GM19372 (cell line): ENCODE measurements around the gene TSPAN7.
A peak's percentile ranks its signal among the peaks of the same experiment; 100 is the strongest.

ENCODE experiments used
- ATAC-seq: cut with Tn5 transposase; IDR thresholded peaks from one replicate; pipeline ENCODE4 v1.9.1; 2021; ENCODE audit warnings: mild to moderate bottlenecking, low read depth, moderate library complexity; ENCODE audit not compliant: unreplicated experiment

Gene TSPAN7, protein sequence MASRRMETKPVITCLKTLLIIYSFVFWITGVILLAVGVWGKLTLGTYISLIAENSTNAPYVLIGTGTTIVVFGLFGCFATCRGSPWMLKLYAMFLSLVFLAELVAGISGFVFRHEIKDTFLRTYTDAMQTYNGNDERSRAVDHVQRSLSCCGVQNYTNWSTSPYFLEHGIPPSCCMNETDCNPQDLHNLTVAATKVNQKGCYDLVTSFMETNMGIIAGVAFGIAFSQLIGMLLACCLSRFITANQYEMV

DNA sequence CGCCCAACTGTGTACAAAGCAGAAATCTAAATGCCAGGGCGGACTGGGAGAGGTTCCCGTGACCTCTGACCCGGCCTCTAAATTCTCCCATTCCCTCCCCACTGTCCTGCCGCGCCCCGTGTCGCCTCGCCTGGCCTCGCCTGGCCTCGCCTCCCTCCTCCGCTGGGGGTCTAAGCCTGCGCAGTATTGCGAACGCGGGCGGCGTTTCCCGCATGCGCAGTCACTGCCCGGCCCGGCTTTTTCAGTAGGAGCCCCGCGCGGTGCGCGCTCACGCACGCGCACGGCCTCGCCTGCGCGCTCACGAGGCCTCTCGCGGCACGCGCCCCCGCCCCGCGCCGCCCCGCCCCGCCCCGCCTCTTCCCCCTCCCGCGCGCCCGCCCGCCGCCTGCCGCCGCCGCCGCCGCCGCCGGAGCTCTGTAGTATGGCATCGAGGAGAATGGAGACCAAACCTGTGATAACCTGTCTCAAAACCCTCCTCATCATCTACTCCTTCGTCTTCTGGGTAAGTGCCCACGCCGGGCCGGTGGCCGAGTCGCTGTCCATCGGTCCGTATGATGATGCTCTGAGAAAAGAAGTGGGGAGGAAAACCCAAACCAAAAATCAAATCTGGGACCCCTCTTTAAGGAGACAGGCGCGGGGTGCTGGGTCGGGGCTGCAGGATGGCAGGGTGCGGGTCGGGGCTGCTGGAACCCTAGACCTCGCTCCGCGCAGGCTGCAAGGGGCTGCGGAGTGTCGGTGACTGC is at the start of gene TSPAN7:
Gene TSPAN7, plus strand, starts transcription at position 417 of the 743 bp plus-strand sequence. Its CDS starts 5 bp downstream, at position 422.
- ATAC-seq = peak; percentile 70

DNA sequence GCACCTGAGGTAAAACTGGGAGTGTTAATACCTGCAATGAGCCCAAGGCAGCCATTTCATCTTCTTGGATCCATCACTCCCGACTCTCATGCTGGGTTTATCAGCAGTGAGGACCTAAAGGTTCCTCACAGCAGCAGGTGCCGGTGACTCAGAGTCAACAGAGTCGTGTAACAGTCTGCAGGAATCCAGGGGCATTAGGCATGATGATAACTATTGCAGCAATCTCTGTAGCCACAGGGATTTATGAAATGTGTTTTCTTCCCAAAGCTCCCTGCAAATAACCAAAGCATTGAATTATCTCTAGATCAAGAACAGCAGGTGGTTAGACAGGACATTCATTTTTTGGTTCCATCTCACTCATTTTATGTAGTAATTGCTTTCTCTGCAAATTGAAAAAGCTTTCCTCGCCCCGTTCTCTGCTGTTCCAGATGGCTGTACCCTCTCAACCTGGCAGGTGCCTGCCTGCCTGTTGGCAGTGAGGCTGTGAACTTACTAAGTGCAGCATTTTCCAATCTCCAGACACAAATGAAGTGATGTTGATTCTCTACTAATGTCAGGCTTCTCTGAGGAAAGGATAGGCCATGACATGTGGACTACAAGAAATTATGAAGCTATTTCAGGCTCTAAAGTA is 48.1 kb upstream of the TSPAN7 start:
- no peak for ATAC-seq

DNA sequence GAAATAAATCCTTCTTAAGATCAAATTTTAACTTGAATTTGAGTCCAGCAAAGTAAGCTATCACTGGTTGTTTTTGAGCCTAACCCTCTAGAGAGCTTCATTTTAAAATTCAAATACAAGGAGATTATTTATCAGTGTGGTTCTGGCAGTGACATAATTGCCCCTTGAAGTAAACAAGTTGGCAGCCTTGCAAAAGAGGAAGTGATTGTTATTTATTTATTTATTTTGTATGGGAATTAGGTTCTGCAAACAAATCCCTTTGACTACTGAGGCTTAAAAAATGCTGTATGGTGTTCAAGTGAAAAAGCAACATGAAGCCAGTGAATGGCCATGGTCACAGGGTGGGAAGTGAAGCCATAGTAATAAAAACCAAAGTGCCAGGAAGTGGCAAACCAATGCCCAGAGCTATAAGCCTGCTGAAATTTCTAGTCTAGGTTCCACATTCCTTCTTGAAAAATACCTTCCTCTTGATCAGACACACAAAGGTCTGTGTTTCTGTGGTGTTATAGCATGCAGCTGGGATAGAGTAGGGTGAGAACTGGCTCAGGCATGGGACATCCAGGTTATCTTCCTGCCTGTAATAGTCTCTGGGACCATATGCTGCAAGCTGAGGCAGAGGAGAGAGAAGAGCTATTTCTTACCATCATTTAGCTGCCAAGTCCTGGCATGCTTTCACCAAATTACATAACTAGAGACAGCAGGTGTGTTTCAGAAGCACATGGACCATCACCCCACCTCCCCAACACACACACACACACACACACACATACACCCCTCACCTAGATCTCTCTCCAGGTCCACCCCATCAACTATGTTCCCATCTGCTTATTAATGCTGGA is 47.1 kb upstream of the TSPAN7 start:
- ATAC-seq = no peak

DNA sequence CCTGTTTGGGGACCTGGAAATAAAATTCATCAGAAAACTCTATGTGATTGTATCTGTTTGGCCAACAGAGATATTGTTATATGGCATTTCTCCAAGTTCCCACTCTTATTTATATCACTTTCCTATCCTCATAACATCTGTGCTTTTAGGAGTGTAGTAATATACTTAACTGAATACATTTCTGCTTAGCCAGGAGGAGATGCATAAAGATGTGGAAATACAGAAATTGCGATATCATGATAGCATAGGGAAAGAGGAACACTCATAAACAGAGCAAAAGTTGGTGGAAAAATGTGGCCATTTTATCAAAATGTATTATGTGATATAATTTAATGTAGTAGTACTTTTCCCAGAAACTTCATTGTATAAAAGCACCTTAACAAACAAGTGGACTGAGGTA is 46.1 kb upstream of the TSPAN7 start:
- ATAC-seq = no peak

DNA sequence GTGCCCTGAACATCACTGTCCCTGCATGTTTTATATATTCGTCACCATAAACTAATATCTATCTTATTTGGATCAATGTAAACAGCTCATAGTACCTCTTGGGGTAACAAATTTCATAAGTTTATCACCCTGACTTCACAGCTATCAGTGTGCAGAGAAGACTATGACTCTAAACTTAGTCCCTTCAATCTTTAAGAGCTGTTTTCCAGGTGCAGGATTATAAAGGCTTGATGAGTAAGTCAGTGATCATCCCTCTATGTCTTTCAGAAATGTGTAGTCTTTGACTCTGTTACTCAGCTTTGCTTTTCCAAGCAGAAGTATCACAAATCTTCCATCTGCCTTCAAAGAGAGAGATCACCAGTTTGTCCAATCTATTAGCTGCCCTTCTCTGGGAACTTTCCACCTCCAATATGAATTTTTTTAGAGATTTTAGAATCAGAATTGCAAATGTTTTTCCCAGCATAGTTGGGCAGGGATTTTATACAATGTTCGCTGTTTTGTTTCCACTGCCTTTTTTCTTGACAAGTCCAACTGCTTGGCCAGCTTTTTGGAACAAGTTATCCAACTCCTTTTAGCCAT is 45.1 kb upstream of the TSPAN7 start:
- no peak for ATAC-seq

DNA sequence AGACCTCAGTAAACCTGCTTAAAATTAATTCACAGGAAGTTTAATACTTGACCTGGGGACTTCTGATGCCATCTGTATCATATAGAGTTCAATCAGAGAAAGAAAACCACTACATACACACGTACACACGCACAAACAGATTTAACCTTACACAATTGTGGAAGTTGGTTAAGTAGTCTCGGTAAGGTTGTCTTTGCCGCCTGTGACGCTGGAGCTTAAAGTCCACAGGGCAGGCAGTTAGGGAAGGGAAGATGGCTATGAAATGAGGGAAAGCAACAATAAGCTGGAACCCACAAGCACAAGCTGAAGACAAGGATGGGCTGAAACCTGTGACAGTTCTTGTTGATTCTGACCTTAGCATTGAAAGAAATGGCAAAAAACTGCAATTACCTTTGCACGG is 41.7 kb upstream of the TSPAN7 start:
- no peak for ATAC-seq

DNA sequence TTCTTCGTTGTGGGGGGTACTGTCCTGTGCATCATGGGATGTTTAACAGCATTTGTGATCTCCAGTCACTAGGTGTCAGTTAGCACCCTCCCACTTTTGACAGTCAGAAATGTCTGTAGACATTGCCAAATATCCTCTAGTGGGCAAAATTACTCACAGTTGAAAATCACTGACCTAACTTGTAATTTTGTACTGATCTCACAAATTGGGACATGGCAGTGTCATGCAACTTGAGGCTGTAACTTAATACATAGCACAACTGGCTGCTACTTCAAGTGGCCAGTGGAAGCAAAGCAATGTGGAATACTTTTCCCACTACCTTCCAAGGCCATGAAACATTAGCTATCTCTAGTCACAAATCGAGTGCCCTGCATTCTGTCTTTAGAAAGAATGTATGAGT is 23.2 kb upstream of the TSPAN7 start:
- no peak for ATAC-seq

DNA sequence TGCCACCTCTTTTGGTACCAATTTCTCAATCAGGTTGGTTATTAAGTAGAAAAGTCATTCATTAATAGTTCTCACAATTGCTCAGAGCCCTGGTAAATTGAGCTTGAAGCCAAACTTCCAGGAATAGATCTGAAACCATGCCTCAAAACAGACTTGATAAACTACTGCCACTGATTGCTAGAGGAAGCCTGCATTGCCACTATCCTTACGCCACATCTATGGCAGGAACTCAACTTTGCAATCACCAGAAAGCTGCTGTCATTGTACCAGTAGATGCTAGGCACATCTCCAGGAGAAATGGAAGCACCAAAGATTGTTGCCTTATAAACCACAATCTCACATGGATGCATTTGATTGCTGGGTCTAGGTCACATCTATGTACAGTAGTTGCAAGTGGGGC is 21.6 kb upstream of the TSPAN7 start:
- ATAC-seq = no peak

DNA sequence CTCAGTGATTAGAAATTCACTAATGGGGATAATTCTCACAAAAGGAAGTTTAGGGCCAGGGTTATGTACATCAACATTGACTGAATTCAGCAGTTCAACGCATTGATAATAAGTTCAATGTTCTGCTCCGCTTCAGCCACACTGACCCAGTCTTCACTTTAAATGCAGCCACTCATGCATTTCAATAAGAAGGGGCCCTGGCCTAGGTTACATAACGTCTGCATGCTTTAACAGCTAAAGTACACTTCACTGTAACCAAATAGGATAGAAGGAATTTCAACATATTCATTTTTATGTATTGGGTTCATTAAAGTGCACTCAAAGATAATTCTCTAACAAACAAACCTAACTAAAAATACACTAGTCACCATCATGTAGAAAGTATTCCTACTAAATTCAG is 12.8 kb upstream of the TSPAN7 start:
- ATAC-seq = no peak

DNA sequence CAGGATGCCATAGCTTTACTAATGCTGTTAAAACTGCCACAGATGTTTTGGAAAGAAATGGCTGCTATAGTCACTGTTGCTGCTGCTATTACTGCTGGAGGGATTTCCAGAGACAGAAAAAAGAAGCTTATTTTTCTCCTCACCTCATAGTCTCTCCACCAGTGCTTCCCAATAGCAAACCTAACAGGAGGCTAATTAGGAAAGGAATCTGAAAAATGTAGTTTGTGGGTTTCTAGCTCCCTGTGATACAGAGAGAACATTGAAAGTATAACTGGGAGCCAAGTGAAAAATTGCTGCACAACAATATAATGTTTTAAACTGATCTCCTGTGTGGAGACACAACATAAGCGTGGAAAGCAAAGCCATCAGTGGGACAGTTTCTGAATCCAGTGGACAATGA is 8.6 kb upstream of the TSPAN7 start:
- ATAC-seq = no peak

DNA sequence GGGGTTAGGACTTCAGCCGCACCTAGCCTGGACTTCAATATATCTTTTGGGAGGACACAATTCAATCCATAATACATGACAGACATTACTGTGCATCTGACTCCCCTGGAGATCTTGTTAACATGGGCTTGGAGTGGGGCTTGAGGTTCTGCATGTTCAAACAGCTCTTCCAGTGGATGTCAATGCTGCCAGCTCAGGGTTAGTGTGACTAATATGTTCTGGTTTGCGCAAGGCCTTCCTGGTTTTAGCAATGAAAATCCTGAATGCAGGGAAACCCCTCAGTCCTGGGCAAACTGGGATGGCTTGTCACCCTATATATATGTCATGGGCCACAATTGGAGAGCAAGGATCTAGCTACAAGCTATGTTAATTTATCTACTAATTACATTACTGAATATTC is 2.7 kb upstream of the TSPAN7 start:
- ATAC-seq = no peak

DNA sequence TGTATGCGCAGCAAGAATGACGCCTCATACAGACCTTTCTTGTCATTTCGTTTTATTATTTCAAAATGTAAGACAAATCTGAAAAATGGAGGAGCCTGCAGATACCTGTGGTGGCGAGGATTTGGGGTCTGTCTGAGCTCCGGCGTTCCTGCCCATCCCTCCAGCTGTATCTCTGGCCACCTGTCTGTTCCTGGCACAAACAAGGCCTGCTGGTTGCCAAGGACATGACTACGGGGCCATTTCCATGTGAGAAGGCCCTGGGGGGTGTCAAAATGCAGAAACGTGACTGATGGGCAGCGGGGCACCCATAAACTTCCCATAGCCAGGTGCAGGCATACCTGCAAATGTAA is 591 bp upstream of the TSPAN7 start:
- ATAC-seq = no peak

DNA sequence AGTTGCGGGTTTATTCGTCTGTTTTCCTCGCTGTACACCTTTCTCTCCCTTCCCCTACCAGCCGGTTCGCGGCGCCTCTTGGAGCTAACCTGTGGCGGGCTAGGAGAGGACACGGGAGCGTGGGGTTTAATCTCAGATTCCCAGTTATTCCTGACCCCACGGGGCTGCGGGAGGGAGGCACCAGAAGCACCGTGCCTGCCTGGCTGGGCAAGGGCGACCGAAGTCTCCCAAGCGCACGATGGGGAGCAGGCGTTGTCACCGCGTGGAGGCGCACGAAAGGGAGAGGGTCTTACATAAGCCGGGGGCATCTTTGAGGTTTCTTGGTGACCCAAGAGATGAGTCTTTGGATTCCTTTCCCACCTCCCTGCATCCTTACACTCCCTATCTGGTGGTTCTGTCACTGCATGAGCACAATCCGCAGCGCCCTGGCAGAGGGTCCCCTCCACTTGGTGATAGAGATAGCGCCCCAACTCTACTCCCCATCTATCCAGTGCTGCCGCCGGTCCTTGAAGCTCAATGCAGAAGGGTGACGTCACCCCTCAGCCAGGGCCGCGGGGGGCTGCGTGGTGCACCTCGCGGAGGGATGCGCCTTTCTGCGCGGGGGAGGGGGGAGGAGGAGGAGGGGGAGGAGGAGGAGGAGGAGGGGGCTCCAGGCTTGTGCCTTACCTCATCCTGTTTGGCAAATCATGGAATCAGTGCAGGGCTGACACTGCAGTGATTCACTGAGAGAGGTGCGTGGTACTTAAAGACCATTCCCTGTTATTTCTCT is 793 bp downstream of the TSPAN7 start:
- no peak for ATAC-seq

DNA sequence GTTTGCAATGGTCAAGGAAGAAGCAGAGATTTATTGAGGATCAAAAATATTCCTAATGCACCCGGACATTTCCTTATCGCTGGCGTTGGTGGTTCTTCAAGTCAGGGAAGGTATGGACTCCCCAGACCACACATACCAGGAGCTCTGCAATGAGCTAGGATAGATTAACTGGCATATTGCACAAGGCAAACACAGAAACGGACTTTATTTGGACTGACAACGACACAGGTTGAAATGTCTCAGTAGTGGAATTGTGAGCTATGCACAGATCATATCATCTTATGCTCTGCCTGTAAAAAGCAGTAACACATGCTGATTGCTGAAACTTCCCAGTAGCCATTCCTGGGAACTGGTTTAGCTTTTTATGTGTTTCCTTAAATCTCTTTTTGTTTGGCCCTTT is 1.7 kb downstream of the TSPAN7 start:
- no peak for ATAC-seq

DNA sequence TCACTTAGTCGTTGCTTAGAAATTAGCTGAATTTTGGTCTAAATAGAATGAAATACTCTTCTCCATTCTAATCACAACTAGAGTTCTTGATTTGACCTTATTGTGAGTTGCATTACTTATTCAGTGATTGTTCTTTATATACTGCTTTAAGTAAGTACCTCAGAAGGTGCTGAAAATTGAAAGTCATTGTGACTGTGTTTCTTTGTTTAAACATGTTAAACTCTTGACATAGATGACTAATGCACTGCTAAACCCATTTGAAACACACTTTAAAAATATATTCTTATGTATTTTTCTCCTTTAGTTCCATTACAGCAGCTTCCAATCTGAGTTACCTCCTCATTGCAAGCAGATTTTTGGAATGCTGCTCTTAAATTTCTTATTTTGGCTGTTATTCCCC is 9.1 kb downstream of the TSPAN7 start:
- no peak for ATAC-seq

DNA sequence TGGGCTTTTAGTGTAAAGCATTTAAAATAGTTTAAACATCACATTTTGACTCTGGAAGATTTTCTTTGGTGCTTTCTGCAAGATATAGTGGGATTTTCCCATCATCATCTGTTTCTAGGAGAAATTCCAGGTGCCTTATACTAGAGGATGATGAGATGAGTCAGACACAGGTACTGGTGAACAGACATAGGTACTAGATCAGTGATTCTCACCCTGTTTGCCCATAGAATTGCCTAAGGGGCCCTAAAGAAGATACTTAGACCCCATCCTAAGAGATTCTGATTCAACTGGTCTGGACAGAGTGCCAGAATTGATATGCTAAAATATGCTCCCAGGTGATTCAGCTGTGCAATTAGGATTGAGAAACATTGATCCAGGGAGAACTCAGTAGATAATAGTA is 9.7 kb downstream of the TSPAN7 start:
- ATAC-seq = no peak

DNA sequence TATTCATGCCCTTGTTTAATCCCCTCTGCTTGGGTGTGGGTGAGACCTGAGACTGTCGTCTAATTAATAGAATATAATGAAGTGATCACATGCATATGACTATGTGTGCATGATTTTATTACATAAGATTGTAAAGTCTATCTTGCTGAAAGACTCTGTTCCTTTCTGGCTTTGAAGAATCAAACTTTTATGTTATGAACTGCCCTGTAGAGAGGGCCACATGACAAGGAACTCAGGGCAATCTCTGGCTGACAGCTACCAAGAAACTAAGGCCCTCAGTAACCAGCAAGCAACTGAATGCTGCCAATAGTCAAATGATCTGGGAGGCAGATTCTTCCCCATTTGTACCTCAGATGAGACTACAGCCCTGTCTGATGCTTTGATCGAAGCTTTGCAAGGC is 13.5 kb downstream of the TSPAN7 start:
- no peak for ATAC-seq

DNA sequence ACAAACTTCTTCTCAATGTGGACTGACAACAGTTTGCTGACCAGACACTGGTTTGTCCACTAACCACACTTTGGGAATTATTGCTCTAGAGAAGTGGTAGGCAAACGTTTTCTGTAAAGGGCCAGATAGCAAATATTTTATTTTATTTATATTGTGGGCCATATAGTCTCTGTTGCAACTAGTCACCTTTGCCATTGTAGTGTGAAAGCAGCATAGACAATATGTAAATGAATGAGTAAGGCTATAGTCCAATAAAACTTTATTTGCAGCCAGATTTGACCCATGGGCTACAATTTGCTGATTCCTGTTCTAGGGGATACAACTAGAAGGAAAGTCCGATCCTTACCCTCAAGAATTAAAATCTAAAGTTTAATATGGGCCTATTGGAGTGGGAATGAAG is 14.5 kb downstream of the TSPAN7 start:
- ATAC-seq = no peak

DNA sequence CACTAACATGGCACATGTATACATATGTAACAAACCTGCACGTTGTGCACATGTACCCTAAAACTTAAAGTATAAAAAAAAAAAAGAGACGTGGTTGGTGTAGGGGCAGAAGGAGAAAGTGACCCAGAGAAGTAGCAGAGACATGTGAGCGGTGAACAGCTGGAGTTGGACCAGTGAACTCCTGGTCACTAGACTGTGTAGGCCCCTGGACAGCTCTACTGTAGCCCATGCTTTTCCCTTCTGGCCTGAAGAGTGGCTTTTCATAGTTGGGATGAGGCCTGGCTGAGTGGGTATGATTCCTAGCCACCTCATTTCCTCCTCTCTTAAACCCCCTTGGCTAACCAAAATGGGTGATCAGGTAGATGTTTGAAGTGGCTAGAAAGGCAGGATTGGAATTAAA is 16.4 kb downstream of the TSPAN7 start:
- ATAC-seq = no peak

DNA sequence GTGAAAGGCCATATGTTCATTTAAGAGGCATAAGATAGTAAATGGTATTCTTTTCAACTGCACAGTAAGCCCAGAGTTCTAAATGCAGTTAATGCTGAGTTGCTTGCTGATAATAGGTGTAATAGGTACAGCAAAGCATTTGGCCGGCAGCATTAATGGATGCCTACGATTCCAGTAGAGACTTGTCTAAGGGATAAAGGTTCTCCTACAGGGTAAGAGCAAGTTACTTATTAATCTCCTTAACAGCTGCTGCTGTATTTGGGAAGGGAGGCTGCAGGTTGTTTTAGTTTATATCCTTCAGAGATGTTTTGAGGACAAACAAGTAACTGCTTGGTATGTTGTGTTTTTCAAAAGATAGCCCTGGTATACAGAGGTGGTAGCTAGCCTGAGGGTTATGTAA is 16.8 kb downstream of the TSPAN7 start:
- ATAC-seq = no peak
